Stimulated activated CD4-positive, alpha-beta T cell treated with anti-CD3 and anti-CD28 coated beads, Interleukin-1b, Interleukin-23, amount 100 ng/mL, for 4 hours (primary cell): Measurements from ENCODE around the gene MAFB.

Experiments used
- DNase-seq, 2 donors: peaks; one replicate each; pipeline ENCODE4 v3.0.0-alpha.2; 2020; ENCODE audit warnings: low read depth in 2 of 2

The MAFB gene

DNA sequence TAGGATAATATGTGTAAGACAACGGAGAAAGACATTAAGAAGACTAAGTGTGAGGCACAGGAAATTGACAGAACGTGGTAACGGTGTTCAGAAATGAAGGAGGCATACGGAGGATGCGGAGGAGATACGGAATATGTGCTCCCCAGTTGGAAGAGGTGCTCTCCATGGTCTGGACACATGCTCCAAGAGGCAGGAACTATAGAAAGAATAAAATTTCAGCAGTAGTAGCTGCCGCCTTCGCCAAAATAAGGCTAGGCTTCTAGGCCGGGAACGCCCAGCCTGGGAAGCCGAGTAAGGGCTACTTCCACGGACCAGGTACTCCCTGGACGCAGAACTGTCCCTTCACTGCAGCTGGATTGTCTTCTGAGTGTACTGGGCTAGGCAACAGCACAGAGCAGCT lies 7.4 kb downstream of the MAFB start:
- no peak for DNase-seq

DNA sequence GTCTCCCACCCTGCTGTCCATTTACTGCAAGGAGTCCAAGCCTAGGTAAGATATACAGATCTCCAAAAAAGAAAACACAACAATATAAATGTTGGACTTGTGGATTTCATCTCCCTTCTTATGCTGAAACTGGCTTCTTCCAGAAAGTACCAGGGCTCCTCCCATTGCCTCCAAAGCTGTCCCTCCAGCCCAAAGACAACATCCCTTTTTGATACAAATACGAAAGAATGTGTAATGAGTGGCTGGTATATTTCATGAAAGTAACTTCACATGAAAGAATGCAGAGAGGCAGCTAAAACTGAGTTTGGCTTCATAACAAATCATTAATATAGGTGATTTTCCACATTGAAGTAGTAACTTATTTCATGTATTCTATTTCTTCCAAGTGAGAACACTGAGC lies 7.9 kb downstream of the MAFB start:
- DNase-seq, result no peak

- DNase-seq, result no peak
These were observed 8.7 kb downstream of the MAFB start for GRCh38 chr20:40680161-40680959.

GRCh38 chr20:40679184-40679583 lies 9.9 kb downstream of the MAFB start:
- no peak for DNase-seq

GRCh38 chr20:40678286-40678875 lies 10.7 kb downstream of the MAFB start:
- DNase-seq, result no peak

DNA sequence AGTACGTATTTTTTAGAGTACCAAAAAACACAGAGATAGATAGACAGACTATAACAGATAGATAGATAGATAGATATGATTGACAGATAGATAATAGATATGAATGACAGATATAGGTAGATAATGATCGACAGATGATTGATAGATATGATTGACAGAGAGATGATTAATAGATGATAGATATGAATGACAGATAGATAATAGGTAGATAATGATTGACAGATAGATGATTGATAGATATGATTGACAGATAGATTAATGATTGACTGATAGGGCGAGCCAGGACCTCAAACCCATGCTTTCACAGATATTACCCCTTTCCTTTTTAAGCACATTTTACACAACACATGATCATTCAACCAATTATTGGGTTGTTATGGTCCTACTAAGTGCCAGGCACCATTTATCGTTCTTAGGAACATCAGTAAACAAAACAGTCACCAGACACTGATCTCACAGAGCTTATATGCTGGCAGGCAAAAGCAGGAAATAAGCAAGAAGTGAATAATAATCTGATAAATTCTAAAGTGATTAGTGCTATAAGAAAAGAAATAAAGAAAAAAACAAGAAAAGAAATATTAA lies 11.6 kb downstream of the MAFB start:
- no peak for DNase-seq

GRCh38 chr20:40676491-40677269 lies 12.4 kb downstream of the MAFB start:
- DNase-seq, result no peak

- no peak for DNase-seq
These were observed 13.3 kb downstream of the MAFB start for GRCh38 chr20:40675599-40676221.

DNA sequence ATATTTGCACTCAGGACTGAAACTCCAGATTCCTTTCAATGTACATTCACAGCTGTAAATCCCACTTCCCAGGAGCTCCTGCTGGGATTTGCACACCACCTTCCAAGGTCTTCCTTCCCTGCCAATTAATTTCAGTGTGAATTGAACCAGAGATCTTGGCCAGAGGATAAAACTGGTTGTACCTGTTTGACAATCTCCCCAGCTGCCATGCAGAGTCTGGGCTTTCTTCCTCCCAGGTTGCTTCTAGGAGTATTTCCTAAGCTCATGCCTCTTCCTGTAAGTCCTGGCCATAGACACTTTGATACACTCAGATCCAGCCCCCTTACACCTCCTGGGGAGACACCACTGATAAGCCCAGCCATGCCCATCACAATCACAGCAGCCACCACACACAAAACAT lies 15.6 kb downstream of the MAFB start:
- DNase-seq, result no peak

DNA sequence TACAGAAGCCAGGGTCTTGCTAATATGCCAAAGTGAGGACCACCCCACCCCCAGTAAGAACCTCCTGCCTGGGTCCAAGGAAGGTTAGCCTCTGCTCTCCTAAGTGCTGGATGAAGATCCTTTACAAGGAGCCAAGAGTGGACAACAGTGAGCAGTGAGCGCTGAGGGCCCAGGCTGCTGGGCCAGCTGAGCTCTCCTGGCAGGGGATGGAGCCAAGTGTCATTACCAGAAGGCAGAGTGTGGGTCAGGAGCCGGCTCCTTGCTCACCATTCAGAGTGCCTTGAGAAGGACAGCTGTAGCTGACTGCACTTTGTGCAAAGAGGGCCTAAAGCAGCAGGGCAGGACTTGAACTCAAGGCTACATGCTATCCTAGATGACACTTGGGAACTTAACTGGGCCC lies 16.9 kb downstream of the MAFB start:
- no peak for DNase-seq

DNA sequence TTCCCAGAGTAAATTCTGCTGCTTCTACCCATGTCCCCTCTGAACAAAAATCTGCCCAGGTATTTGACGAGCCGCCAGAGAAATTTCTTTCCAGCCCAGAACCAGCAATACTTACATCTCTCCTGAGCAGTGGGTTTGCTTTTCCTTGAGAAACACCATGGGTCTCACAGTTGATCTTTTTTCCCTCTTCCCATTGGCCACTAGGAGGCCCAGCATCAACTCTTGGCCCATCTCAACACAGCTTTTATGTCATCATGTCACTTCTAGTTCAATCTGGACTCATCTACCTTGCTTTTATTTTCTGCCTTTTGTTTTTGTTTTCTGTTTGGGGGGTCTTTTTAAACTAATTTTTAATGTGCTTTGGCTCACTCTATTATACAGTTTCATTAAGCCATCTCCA lies 18.8 kb downstream of the MAFB start:
- DNase-seq, result no peak

- no peak for DNase-seq
These were observed 19.3 kb downstream of the MAFB start for GRCh38 chr20:40669692-40670091.

GRCh38 chr20:40668449-40669228 lies 20.4 kb downstream of the MAFB start:
- DNase-seq, result no peak

DNA sequence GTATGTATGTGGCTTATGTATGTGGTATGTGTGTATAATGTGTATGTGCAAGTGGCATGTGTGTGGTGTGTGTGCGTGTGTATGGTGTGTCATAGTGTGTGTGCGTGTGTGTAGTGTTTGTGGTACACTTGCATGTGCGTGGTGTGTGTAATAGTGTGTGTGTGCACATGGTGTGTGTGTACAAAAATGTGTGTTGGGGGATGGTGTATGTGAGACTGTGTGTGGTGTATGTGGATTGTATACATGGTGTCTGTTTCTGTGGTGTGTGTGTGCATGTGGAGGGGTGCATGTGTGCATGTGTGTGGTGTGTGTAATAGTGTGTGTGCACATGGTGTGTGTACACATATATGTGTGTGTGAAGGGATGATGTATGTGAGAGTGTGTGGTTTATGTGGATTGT lies 21.5 kb downstream of the MAFB start:
- DNase-seq, result no peak

GRCh38 chr20:40666336-40666735 lies 22.7 kb downstream of the MAFB start:
- DNase-seq, result no peak

DNA sequence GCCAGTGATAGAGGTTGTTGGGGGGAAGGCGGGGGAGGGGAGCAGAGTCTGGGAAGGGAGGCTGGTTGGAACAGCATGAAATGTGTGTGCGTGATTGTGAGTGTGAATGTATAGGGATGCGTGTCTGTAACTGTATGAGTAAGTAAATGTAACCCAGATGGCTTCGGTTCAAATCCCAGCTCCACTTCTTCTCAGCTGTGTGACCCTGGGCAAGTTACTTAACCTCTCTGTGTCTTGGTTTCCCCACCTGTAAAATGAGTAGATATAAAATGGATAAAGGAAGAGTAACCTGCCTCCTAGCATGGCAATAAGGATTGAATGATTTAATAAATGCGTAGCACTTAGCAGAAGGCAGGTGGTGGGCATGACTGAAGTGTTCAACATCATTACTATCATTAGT lies 24.1 kb downstream of the MAFB start:
- no peak for DNase-seq

- DNase-seq, result no peak
These were observed 24.8 kb downstream of the MAFB start for GRCh38 chr20:40663991-40664880.

DNA sequence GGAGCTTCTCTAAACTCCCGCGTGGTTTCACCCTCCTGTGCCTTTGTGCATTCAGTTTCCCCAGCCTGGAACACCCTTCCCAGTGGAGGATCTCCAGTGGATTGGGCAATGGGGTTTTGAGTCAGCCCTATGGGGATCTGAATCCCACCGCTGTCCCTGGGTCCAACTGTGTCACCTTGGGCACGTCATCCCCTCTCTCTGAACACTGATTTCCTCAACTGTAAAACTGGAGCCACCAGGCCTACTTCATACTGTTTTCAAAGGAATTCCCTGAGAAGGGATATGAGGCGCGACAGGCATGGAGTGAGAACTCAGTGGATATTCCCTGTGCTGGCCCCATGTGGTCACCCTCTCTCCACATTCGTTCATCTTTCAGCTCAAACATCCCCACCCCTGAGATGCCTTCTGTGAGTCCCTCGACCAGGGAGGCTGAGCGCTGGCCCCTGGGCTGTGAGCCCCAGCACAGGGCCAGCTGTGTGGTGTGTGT lies 25.7 kb downstream of the MAFB start:
- DNase-seq, result no peak

GRCh38 chr20:40659567-40659966 lies 29.5 kb downstream of the MAFB start:
- no peak for DNase-seq

DNA sequence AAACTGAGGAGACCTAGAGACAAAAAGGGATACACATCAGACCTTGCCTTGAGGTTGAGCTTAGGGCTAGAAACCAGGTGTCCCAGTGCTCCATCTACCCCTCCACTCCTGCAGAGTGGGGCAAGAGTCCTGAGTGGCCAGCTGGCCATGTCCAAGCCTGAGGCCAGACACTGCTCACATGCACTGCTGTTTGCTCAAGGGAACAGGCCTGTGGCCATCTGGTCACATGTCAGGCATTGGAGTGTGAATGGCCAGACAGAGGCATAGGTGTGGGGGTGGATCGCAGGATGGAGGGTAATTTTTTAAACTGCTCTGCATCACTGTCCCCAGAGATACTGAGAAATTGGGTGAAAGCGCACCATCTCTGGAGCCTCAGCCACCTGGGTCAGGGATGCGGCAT lies 30.5 kb downstream of the MAFB start:
- no peak for DNase-seq
